HG02588 (cell line): ENCODE results near the gene CACNA2D2.

Source experiments
- ATAC-seq: cut with Tn5 transposase; IDR thresholded peaks from one replicate; pipeline ENCODE4 v1.9.1; 2021; ENCODE audit warnings: mild to moderate bottlenecking, moderate library complexity; ENCODE audit not compliant: unreplicated experiment

CACNA2D2 gene

DNA sequence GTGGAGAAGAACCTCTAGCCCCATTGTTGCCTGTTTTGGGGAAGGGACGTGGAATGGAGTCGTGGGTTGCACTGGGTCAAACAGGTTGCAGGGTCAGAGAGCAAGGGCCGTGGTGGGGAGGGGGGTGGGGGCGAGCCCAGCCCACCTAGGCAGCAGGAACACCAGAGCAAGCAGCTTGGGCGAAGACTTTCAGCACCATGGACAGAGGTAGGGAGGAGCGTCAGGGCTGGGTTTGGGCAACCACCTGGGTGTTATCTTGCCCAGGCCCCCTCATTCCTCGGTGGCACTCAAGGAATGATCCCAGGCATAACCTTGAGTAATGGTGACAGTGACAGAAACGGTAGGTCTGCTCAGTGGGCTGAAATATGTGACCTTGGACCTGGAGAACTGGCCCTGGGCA is 98.2 kb downstream of the CACNA2D2 start:
- no peak for ATAC-seq

GRCh38 chr3:50401978-50402595 is 101.3 kb downstream of the CACNA2D2 start:
- no peak for ATAC-seq

- ATAC-seq = no peak
Measured at GRCh38 chr3:50396502-50396901, 106.9 kb downstream of the CACNA2D2 start.

GRCh38 chr3:50395070-50395860 is 108.2 kb downstream of the CACNA2D2 start:
- ATAC-seq = no peak

DNA sequence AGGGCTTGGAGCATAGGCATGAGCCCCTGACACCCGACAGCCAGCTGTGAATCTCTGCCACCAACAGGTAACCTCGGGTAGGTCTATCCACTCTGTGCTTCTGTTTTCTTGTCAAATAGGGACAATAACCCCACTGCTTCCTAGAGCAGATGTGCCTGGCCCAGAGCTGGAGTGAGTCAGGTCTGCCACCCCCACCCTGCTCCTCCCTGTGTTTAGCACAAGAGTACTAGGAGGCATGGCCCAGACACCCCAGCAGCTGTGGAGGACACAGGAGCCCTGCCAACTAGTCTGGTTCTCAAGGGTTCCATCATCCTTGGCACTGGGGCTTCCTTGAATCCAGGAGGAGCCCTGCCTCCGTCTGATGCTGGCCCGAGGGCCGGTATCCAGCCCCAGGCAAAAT is 110.4 kb downstream of the CACNA2D2 start:
- ATAC-seq = no peak

DNA sequence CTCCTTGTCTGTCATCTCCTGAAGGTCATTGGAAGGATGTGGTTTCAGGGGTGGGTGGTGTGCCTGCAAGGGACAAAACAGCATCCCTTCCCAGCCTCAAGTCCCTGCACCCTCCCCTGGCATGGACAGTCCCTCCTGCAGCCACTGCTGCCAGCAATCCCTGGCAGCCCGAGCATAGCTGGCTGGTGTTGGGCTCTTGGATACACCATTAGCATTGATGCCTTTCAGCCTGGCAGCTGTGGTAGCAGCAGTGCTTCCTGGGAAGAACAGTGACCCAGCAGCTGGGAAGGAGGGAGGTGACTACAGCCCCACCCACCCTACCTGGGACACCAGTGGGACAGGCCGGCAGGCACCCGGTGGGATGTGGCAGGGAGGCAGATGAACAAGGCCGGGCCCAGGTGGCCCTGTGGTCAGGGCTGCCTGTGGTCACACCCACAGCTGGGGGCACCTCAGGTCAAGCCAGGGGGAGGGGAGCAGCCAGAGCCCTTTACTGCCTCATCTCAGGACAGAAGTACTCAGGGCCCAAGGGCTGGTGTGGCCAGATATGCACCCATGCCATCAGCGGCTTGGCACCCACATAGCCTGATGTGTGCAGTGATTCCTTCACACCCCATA is 111.2 kb downstream of the CACNA2D2 start:
- no peak for ATAC-seq

DNA sequence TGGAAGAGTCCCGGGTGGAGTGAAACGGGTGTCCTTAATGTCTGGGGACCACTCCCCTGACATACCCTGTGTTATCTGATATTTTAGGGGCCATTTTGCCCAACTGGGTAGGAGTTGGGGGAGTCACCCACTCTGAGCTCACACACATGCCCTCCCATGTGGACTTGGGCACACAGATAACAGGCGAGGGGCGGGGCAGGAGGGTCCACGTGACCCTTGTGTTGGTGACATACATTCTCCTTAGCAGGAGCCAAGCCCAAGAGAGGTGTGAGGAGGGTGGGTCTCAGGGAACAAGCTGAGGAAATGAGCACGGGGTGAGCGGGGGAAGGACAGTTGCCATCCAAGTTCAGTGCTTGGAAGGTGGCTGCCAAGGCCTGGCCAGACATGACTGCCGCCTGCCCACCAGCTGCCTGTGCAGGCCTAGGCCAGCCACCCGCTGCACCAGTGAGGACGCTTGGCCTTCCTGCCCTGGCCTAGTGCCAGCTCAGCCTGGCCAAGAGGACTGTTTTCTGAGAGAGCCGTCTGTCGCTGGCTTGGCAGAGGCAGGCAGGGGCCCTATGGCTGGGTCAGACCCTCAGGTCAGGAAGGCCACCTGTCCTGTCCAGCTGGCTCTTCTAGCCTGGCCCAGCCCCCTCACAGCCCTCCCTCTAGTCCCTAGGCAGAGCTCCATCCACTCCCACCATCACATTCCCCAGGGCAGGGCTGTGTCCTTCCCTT is 112.8 kb downstream of the CACNA2D2 start:
- ATAC-seq = no peak

DNA sequence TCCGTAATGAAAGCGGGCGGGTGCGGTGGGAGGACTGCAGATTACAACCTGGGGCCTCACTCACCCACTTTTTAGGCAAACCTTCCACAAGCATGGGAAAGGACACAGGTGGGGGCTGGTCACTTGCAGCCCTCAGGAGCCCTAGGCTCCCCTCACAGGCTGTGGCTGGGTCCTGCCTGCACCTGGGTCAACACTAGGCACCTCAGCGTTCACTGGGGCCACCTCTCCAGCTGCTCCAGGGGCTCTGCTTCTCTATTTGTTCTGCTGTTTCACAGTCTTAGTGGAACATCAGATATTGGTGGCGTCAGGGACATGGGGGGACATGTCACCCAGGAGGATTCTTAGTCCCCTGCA is 114.0 kb downstream of the CACNA2D2 start:
- no peak for ATAC-seq

DNA sequence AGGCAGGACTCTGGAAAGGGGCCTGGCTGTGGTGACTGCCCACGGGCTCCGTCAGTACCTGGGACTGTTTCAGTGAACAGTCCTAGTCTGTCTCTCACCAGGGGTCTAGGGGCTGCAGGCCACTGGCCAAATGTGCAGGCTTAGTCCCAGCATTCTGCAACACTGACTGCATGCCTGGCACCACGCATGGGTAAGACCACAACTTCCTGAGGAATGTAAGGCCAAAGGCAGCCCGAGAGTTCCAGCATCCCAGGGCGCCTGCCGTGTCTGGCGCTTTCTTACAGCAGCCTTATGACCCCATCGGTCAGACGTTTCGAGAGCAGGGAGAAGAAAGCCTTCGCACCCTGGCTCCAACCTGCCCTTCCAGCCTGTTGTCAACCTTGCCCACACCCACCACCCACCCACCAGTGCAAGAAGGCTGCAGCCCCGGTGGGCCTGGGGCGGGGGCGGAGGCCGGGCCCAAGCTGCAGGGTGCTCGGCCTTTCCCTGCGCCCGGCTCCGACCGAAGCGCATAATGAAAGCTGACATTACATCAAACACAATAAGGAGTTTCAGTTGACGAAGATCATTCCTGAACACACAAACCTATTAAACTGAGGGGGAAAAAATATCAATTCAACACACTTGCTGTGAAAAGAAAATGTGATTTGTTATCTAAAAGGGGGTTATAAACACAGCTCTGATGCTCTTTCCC is 114.6 kb downstream of the CACNA2D2 start:
- ATAC-seq = no peak

DNA sequence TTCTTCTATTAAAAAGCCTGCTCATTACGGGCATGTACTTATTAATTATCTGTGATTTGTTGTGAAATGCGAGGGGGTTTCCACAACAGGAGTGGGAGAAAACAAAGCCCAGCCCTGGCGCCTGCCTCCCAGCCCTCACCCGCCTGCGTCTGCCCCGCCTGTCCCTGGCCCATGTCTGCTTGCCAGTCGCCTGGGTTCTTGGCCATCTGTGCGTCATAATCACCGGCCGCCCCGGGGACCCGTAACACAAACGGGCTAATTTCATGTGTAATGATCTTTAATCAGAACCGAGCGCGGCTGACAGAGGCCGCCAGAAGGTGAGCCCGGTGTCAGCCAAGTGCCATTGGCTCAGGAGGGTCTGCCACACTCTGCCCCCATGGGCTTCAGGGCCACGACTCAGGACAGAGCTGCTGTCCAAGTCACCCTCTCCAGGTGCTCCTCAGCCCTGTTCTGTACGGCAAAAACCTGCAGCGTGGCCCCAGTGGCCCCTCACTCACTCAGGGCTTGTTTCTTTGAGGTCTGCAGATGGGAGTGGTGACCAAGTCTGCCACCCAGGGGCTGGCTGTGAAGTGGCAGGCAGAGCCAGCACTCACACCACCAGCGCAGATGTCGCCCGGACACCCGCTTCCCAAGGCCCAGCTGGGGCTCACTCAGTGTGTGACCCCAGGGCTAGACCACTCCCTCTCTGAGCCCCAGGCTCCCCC is 115.3 kb downstream of the CACNA2D2 start:
- no peak for ATAC-seq

- no peak for ATAC-seq
Measured at GRCh38 chr3:50385754-50386153, 117.7 kb downstream of the CACNA2D2 start.

- ATAC-seq = no peak
Measured at GRCh38 chr3:50383750-50384149, 119.7 kb downstream of the CACNA2D2 start.

DNA sequence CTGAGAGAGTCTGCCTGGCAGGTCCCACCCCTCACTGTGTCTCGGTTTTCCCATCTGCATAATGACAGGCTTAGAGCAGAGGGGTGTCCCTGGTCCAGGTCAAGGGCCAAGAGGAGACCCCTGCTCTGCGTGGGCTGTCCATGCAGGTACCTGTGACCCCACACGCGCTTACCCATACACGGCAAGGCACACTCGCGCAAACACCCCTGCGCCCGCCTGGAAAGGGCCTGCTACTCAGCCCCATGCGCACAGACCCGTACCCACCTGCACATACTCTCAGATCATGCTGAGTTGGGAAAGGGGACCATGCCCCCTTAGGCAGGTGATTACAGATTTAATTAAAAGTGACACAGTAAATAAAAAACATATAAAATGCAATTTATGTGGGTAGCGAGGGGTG is 120.7 kb downstream of the CACNA2D2 start:
- ATAC-seq = no peak

GRCh38 chr3:50381383-50381782 is 122.1 kb downstream of the CACNA2D2 start:
- ATAC-seq = no peak

DNA sequence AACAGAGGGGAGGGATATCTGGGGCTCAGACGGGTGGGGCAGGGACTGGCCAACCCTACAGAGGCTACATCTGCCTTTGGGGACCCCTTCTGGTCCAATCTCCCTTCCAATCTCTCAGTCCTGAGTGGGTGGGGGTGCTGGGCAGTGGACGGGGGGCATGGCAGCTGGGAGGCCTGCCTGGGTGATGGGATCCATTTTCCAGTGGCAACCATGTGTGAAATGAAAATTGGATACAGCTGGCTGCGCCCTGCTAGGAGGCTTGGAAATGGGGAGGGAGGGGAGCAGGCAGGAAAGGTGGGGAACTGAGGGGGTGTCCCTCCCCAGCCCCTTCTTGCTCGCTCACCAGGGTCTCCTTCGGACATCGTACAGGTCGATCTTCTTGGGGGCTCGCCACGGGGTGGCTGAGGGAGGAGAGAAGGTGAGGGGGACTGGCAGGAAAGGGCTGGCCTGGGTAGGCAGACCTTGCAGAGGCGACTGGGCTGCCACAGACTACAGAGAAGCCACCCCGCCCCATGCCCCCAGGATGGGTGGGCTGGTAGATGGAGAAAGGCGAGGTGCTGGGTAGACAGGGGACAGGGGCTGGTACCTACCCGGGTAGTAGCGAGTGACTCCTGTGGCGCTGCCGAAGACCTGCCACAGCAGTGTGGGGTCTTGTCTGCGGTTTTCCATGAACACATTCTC is 122.9 kb downstream of the CACNA2D2 start:
- no peak for ATAC-seq

DNA sequence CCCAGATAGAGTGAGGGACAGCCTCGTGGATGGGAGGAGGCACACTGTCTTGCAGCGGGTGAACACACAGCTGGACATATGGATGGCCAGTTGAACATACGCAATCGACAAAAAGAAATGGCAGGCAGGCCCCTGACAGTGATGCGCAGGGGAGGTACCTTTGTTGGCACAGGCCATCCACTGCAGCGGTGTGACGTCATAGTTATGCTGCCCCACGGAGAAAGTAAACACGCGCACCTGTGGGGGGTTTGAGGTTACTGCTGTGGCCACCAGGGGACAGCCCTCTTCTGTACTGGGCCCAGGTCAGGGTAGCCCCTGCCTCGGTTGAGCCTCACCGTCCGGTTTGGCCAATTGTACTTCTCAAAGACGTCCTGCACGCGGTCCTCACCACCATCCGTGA is 124.7 kb downstream of the CACNA2D2 start:
- no peak for ATAC-seq

- no peak for ATAC-seq
Measured at GRCh38 chr3:50378024-50378423, 125.4 kb downstream of the CACNA2D2 start.

- no peak for ATAC-seq
Measured at GRCh38 chr3:50375258-50375931, 128.0 kb downstream of the CACNA2D2 start.
